Hepatocyte (in vitro differentiated cells): ENCODE measurements around the gene IMMP2L. TPM values are rescaled to one million over a fixed set of nuclear protein-coding genes. Genes with fewer than 3 reads are reported as not detected.

Source experiments
- DNase-seq: peaks from one replicate; pipeline ENCODE4 v3.0.0-alpha.2; 2016; ENCODE audit warnings: low spot score
- H2AFZ ChIP-seq: fragments of 200-600 bp; sonication (generic); 2 replicates; pipeline ENCODE4 v1.6.0; 2016; ENCODE audit warnings: antibody characterized with exemption, mild to moderate bottlenecking
- H3K27ac ChIP-seq: fragments of 200-600 bp; sonication (generic); 2 replicates; pipeline ENCODE4 v1.5.1; 2016; ENCODE audit warnings: mild to moderate bottlenecking
- H3K27me3 ChIP-seq: fragments of 200-600 bp; sonication (generic); 2 replicates; pipeline ENCODE4 v1.6.1; 2016
- H3K36me3 ChIP-seq: fragments of 200-600 bp; sonication (generic); replicated peaks from 2 replicates; pipeline ENCODE4 v1.5.1; 2016; ENCODE audit warnings: low read depth; ENCODE audit not compliant: insufficient read depth
- H3K4me1 ChIP-seq: fragments of 200-600 bp; sonication (generic); 2 replicates; pipeline ENCODE4 v1.5.1; 2016; ENCODE audit warnings: mild to moderate bottlenecking, moderate library complexity; ENCODE audit not compliant: insufficient read depth
- H3K4me2 ChIP-seq: fragments of 200-600 bp; sonication (generic); 2 replicates; pipeline ENCODE4 v1.6.0; 2016
- H3K4me3 ChIP-seq: fragments of 200-600 bp; sonication (generic); 2 replicates; pipeline ENCODE4 v1.5.1; 2016; ENCODE audit warnings: mild to moderate bottlenecking
- H3K79me2 ChIP-seq: fragments of 200-600 bp; sonication (generic); 2 replicates; pipeline ENCODE4 v1.6.0; 2017; ENCODE audit warnings: mild to moderate bottlenecking
- H3K9me2 ChIP-seq: fragments of 200-600 bp; sonication (generic); replicated peaks from 2 replicates; pipeline ENCODE4 v1.6.0; 2017; ENCODE audit warnings: mild to moderate bottlenecking; ENCODE audit not compliant: insufficient read depth
- H3K9me3 ChIP-seq: fragments of 200-600 bp; sonication (generic); 2 replicates; pipeline ENCODE4 v1.5.1; 2016; ENCODE audit warnings: low read depth, mild to moderate bottlenecking
- H4K20me1 ChIP-seq: fragments of 200-600 bp; sonication (generic); 2 replicates; pipeline ENCODE4 v1.6.0; 2016; ENCODE audit warnings: mild to moderate bottlenecking; ENCODE audit not compliant: insufficient read depth, poor library complexity, severe bottlenecking
- EZH2 ChIP-seq: fragments of 200-600 bp; sonication (generic); IDR thresholded peaks from 2 replicates; pipeline ENCODE4 v1.6.1; 2016; ENCODE audit warnings: antibody characterized with exemption, mild to moderate bottlenecking, borderline replicate concordance
- EZH2phosphoT487 ChIP-seq: fragments of 200-600 bp; sonication (generic); IDR thresholded peaks from one replicate; pipeline ENCODE4 v1.6.1; 2018; ENCODE audit warnings: antibody characterized with exemption, mild to moderate bottlenecking, low read depth, moderate library complexity; ENCODE audit not compliant: unreplicated experiment, severe bottlenecking
- WGBS: methylation state at CpG from one replicate; pipeline ENCODE4 v1.1.6; 2016; ENCODE audit warnings: low lambda C conversion rate; ENCODE audit errors: missing lambda C conversion rate; 5-methylcytosine and 5-hydroxymethylcytosine counted together
- polyA plus RNA-seq: library from polyadenylated mRNA; unstranded; fragments of >200 nt; fragmentation: Nextera tagmentation; extraction: Ambion mirVana; gene quantifications from 2 replicates; pipeline ENCODE4 v1.2.1, GENCODE V29; 2016
- total RNA-seq: library from RNA; depleted of rRNA; stranded (reverse); fragments of >200 nt; gene quantifications from 2 replicates; pipeline ENCODE4 v1.2.3, GENCODE V29; 2014
- TF ChIP-seq, protein P1 (sequence below): fragments of 200-600 bp; sonication (generic); IDR thresholded peaks from 2 replicates; pipeline ENCODE4 v1.5.1; 2016; ENCODE audit warnings: antibody characterized with exemption, mild to moderate bottlenecking; ENCODE audit not compliant: poor library complexity

IMMP2L gene
- total and polyA plus RNA-seq, 2 experiments from 2014 or later, result 13.3 to 17.6 TPM

DNA sequence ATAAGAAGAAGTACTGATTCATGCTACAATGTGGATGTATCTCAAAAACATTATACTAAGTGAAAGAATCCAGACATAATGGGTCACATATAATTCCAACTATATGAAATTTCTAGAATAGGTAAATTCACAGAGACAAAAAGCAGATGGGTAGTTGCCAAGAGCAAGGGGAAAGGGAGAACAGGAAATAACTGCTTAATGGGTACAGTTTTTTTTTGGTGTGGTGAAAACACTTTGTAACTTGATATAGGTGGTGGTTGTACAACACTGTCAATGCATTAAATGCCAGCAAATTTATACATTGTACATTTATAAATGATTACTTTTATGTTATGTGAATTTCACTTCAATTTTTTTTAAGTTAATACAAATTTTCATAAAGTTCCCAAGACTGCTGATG is 490.7 kb downstream of the IMMP2L start:
- Histone ChIP-seq H3K79me2 (no peaks in the 10 kb centered on the region), H3K9me3 (no peaks in the 10 kb centered on the region), H3K9me2 (no peaks in the 10 kb centered on the region), H3K27me3 (no peaks in the 10 kb centered on the region), H3K4me1 (peaks cover 6% of the 10 kb centered on the region), H3K4me2 (no peak overlapping the region), H3K27ac (no peak overlapping the region), H2AFZ (no peak overlapping the region), H4K20me1 (no peaks in the 10 kb centered on the region), H3K4me3 (no peak overlapping the region), H3K36me3 (no peaks in the 10 kb centered on the region)
- no peak for DNase-seq
- TF ChIP-seq EZH2 (no peak), EZH2phosphoT487 (no peak)
- TF ChIP-seq, protein P1, sequence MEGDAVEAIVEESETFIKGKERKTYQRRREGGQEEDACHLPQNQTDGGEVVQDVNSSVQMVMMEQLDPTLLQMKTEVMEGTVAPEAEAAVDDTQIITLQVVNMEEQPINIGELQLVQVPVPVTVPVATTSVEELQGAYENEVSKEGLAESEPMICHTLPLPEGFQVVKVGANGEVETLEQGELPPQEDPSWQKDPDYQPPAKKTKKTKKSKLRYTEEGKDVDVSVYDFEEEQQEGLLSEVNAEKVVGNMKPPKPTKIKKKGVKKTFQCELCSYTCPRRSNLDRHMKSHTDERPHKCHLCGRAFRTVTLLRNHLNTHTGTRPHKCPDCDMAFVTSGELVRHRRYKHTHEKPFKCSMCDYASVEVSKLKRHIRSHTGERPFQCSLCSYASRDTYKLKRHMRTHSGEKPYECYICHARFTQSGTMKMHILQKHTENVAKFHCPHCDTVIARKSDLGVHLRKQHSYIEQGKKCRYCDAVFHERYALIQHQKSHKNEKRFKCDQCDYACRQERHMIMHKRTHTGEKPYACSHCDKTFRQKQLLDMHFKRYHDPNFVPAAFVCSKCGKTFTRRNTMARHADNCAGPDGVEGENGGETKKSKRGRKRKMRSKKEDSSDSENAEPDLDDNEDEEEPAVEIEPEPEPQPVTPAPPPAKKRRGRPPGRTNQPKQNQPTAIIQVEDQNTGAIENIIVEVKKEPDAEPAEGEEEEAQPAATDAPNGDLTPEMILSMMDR, result no peak

DNA sequence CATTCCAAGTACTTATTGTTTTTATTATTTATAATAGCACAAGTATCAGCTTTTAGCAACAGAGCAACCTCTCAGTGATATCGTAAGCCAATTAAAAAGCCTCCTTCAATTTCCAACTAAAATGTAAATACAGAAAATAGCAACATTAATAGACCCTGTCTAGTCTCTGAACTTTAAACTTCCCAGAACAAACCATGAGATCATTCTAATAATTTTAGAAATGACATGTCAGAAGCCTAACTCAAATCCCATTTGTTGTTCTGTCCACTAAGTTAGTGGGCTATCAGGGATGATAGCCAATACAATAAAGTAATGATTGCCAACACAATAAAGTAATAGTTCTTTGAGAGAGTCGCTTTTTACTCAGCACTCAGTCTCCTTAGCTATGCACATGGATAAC is 493.7 kb downstream of the IMMP2L start:
- Histone ChIP-seq H3K36me3 (no peaks in the 10 kb centered on the region), H3K27me3 (no peaks in the 10 kb centered on the region), H3K9me2 (no peaks in the 10 kb centered on the region), H3K9me3 (no peaks in the 10 kb centered on the region), H3K4me3 (no peak overlapping the region), H3K79me2 (no peaks in the 10 kb centered on the region), H3K4me2 (no peak overlapping the region), H3K27ac (no peak overlapping the region), H3K4me1 (no peaks in the 10 kb centered on the region), H2AFZ (no peak overlapping the region), H4K20me1 (no peaks in the 10 kb centered on the region)
- no peak for DNase-seq
- no peak for TF ChIP-seq EZH2phosphoT487
- TF ChIP-seq EZH2, result no peak
- TF ChIP-seq, protein P1, result no peak
- WGBS, result 87% methylated on average over 2 of the region's 2 CpGs

DNA sequence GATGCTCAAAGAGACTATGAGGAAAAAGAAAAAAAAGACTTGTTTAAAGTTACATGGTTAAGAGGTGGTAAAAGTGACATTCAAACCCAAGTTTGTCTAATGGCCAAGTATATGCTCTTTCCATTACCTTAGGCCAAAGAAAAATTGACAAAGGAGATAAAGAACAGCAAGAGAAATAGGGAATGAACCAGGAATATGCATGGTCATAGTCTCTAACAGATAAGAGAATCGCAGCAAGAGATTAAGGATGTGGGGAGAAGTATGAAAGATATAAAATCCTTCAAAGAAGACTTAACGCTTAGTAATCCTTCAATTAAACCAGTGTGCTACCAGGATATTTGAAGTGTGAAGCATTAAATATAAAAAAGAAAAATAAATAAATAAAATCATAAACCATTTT is 494.6 kb downstream of the IMMP2L start:
- no peaks in the 10 kb centered on the region for H4K20me1 ChIP-seq
- no peaks in the 10 kb centered on the region for H3K9me3 ChIP-seq
- no peak overlapping the region for H3K4me3 ChIP-seq
- TF ChIP-seq EZH2 (no peak), EZH2phosphoT487 (no peak)
- TF ChIP-seq, protein P1, result no peak
- no peak overlapping the region for H2AFZ ChIP-seq
- H3K9me2 ChIP-seq, result no peaks in the 10 kb centered on the region
- H3K79me2 ChIP-seq, result no peaks in the 10 kb centered on the region
- 82% methylated on average over 2 of the region's 2 CpGs for WGBS
- DNase-seq, result no peak
- H3K4me2 ChIP-seq, result no peak overlapping the region
- H3K4me1 ChIP-seq, result no peaks in the 10 kb centered on the region
- H3K27ac ChIP-seq, result no peak overlapping the region
- no peaks in the 10 kb centered on the region for H3K27me3 ChIP-seq
- H3K36me3 ChIP-seq, result no peaks in the 10 kb centered on the region

DNA sequence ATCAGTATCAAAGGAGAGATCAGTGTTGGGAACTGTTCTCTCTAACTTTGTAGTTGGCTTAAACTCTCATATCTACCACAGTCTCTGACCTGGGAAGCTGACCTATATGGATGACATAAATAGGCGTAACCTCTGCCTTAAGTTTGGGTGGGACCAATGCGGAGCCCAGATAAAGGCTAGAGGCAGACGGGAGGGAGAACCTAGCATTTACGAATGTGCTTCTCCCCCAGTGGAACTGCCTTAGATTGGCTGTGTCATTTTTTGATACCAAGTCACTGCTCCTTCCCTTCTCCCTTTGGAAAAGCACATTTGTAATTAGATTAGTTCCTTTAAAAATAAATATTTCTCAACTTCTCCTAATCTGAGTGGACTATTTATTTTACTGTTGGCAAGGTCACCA is 495.0 kb downstream of the IMMP2L start:
- 91% methylated on average over 4 of the region's 4 CpGs for WGBS
- Histone ChIP-seq H3K79me2 (no peaks in the 10 kb centered on the region), H3K4me2 (no peak overlapping the region), H4K20me1 (no peaks in the 10 kb centered on the region), H2AFZ (no peak overlapping the region), H3K9me2 (no peaks in the 10 kb centered on the region), H3K4me1 (no peaks in the 10 kb centered on the region), H3K9me3 (no peaks in the 10 kb centered on the region), H3K4me3 (no peak overlapping the region), H3K27ac (no peak overlapping the region), H3K36me3 (no peaks in the 10 kb centered on the region), H3K27me3 (no peaks in the 10 kb centered on the region)
- no peak for TF ChIP-seq EZH2phosphoT487
- no peak for TF ChIP-seq EZH2
- TF ChIP-seq, protein P1, result no peak
- no peak for DNase-seq
